B cell (primary cell): Measurements from ENCODE around the gene CYP27C1. TPM values are rescaled to one million over a fixed set of nuclear protein-coding genes. Genes with fewer than 3 reads are reported as not detected.

ENCODE experiments used
- ATAC-seq: fragments of 200-7000 bp; cut with Tn5 transposase; one replicate; pipeline ENCODE4 v1.10.0; 2021; ENCODE audit warnings: low read depth, mild to moderate bottlenecking, moderate number of reproducible peaks, moderate library complexity
- CTCF ChIA-PET: fragments of 350-600 bp; sonication (Branson Sonifier 250); formaldehyde crosslinking; loops from one replicate; lab custom pipeline; 2021; ENCODE audit warnings: antibody characterized with exemption, inconsistent platforms; lab: Charles Lee
- POLR2A ChIA-PET: fragments of 350-600 bp; sonication (Branson Sonifier 250); formaldehyde crosslinking; loops from one replicate; lab custom pipeline; 2021; ENCODE audit warnings: antibody characterized with exemption; lab: Charles Lee
- DNase-seq: peaks from one replicate; pipeline ENCODE4 v3.0.0; 2013
- H2AFZ ChIP-seq: 2 replicates; pipeline ENCODE4 v1.6.1; 2012; ENCODE audit warnings: mild to moderate bottlenecking, low read depth, low read length; ENCODE audit not compliant: insufficient read depth, poor library complexity, severe bottlenecking
- H3K27ac ChIP-seq, 2 donors: 1 replicate in 1 of 2; 2 replicates in 1 of 2; pipeline ENCODE4 v1.5.1; 2012 to 2013; ENCODE audit warnings: low read length in 2 of 2, mild to moderate bottlenecking in 2 of 2, moderate library complexity in 1 of 2
- H3K27me3 ChIP-seq, 4 experiments: fragments of 200-600 bp in 1 of 4; sonication (generic) in 1 of 4; replicated peaks in 1 of 4; 1 replicate in 2 of 4; 2 replicates in 2 of 4; pipeline versions ENCODE4 v1.6.1 to v1.7.0; 2013 to 2016; ENCODE audit warnings: low read length in 3 of 4, mild to moderate bottlenecking in 2 of 4, mixed read lengths in 1 of 4, moderate library complexity in 1 of 4; ENCODE audit not compliant: insufficient read depth in 4 of 4, control insufficient read depth in 3 of 4; ENCODE audit errors: control extremely low read depth in 1 of 4
- H3K36me3 ChIP-seq, 2 experiments: replicated peaks in 1 of 2; 1 replicate in 1 of 2; 2 replicates in 1 of 2; pipeline versions ENCODE4 v1.6.1 to v1.7.1; 2013; ENCODE audit warnings: low read length in 1 of 2; ENCODE audit not compliant: insufficient read depth in 2 of 2, control insufficient read depth in 1 of 2; ENCODE audit errors: control extremely low read depth in 1 of 2, extremely low read depth in 1 of 2
- H3K4me1 ChIP-seq, 2 donors: fragments of 200-600 bp in 1 of 2; sonication (generic) in 1 of 2; 1 replicate in 1 of 2; 2 replicates in 1 of 2; pipeline versions ENCODE4 v1.5.1 to v1.6.1; 2013 to 2017; ENCODE audit warnings: low read length in 2 of 2; ENCODE audit not compliant: control insufficient read depth in 2 of 2, insufficient read depth in 2 of 2
- H3K4me2 ChIP-seq: replicated peaks from 2 replicates; pipeline ENCODE3; 2012; ENCODE audit warnings: mild to moderate bottlenecking, low read depth, low read length; ENCODE audit not compliant: poor library complexity, severe bottlenecking
- H3K4me3 ChIP-seq, 5 experiments: fragments of 200-600 bp in 1 of 5; sonication (generic) in 1 of 5; 1 replicate in 3 of 5; 2 replicates in 2 of 5; pipeline versions ENCODE4 v1.5.1 to v1.7.0; 2011 to 2016; ENCODE audit warnings: low read length in 4 of 5, mild to moderate bottlenecking in 4 of 5, low read depth in 2 of 5, control low read depth in 1 of 5, moderate library complexity in 1 of 5; ENCODE audit not compliant: insufficient read depth in 1 of 5; ENCODE audit errors: control extremely low read depth in 1 of 5, extremely low read depth in 1 of 5
- H3K79me2 ChIP-seq: fragments of 200-600 bp; sonication (generic); one replicate; pipeline ENCODE4 v1.6.0; 2016; ENCODE audit warnings: low read length; ENCODE audit not compliant: control insufficient read depth, insufficient read depth
- H3K9ac ChIP-seq: fragments of 200-600 bp; sonication (generic); 2 replicates; pipeline ENCODE4 v1.6.1; 2017; ENCODE audit warnings: mild to moderate bottlenecking, low read length, moderate library complexity
- H3K9me3 ChIP-seq, 3 donors: one replicate each; pipeline versions ENCODE4 v1.6.1 to v1.7.1; 2013; ENCODE audit warnings: low read length in 2 of 3; ENCODE audit not compliant: control insufficient read depth in 2 of 3, insufficient read depth in 1 of 3; ENCODE audit errors: control extremely low read depth in 1 of 3
- H4K20me1 ChIP-seq: 2 replicates; pipeline ENCODE4 v1.6.0; 2012; ENCODE audit warnings: mild to moderate bottlenecking, low read length; ENCODE audit not compliant: insufficient read depth, control insufficient read depth, poor library complexity, severe bottlenecking
- H3K27ac Mint-ChIP-seq: one replicate; pipeline ENCODE4 v1.8.0; 2021; ENCODE audit warnings: mixed read lengths
- H3K27me3 Mint-ChIP-seq: one replicate; pipeline ENCODE4 v1.8.0; 2021; ENCODE audit warnings: mixed read lengths
- H3K4me1 Mint-ChIP-seq: one replicate; pipeline ENCODE4 v1.8.0; 2021; ENCODE audit warnings: mixed read lengths
- H3K4me3 Mint-ChIP-seq: one replicate; pipeline ENCODE4 v1.8.0; 2021; ENCODE audit warnings: mixed read lengths
- H3K9me3 Mint-ChIP-seq: one replicate; pipeline ENCODE4 v1.8.0; 2022; ENCODE audit warnings: mixed read lengths; ENCODE audit not compliant: insufficient read depth
- EZH2 ChIP-seq: IDR thresholded peaks from 2 replicates; pipeline ENCODE4 v1.6.1; 2012; ENCODE audit warnings: borderline replicate concordance, low read depth, mild to moderate bottlenecking, moderate library complexity, low read length; ENCODE audit not compliant: insufficient read depth, poor library complexity, severe bottlenecking
- WGBS: methylation state at CpG from one replicate; pipeline ENCODE4 v1.1.5; 2013; ENCODE audit warnings: missing lambda C conversion rate; ENCODE audit not compliant: insufficient coverage; 5-methylcytosine and 5-hydroxymethylcytosine counted together
- intact Hi-C: fragments of 100-400 bp; cut with micrococcal nuclease; formaldehyde crosslinking; loops from one replicate; pipeline ENCODE4 v1.10.0; 2022
- polyA plus RNA-seq: library from polyadenylated mRNA; depleted of rRNA; stranded (reverse); fragments of >200 nt; gene quantifications from 2 replicates; pipeline ENCODE4 v1.2.3, GENCODE V29; 2012
- total RNA-seq, 2 donors: library from RNA; stranded (reverse); fragments of 120-200 nt in 1 of 2; gene quantifications; 1 replicate in 1 of 2; 2 replicates in 1 of 2; pipeline versions ENCODE4 v1.2.3 to v1.2.4, GENCODE V29; 2013 to 2022
- TF ChIP-seq, protein P1 (sequence below): fragments of 200-600 bp; IDR thresholded peaks from one replicate; pipeline ENCODE4 v1.8.0; 2022; ENCODE audit warnings: antibody characterized with exemption, mild to moderate bottlenecking

Gene CYP27C1
- total and polyA plus RNA-seq, 2 donors (not counting 1 experiment from before 2014, with no cell fraction given): not detected

DNA sequence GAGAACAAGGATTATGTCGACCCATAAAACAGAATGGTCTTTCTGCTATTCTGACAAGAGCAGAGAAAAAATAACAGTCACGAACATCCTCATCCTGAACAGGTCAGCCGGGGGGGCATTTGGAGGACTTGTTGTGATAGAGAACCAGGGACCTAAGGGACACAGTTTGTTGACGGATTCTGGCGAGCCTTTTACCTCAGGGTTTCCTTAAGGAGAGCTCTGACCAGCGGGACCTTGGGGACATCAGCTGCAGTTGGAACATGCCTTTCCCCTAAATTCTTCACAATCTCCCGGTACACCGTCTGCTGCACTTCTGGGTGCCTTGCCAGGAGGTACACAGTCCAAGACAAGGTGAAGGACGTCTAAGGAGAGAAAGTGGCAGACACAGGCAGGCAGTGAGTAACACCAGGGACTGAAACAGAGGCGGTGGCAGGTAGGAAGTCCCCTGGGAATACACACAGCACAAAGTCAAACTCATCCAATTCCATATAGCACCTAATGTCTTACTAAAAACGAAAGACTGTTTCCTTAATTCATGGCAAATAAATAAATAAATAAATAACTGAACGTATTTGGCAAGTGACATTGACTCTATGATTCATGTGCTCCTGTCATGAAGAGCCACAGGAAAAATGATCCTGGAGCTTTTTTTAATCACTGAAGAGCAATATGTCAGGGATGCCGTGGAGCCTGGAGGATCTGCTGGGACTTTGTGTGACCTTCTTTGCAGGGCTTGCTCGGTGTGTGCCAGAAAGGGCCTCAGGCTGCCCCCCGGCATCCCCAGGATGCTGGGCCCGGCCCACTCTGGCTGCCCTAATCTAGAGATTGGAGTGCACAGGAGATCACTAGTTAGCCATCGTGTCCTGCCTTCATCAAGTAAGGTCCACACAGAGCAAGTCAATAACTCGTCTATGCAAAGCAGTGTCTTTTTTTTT is 24.7 kb downstream of the CYP27C1 start:
- H3K4me1 ChIP-seq: no peaks in the 10 kb centered on the region
- no peak overlapping the region for H3K4me3 ChIP-seq
- H3K4me2 ChIP-seq: no peak overlapping the region
- H3K27ac ChIP-seq: no peak overlapping the region
- H4K20me1 ChIP-seq: no peaks in the 10 kb centered on the region
- intact Hi-C loops: no loop called here
- CTCF ChIA-PET: no interaction called here
- WGBS: 93% methylated on average over 13 of the region's 18 CpGs
- DNase-seq (no peak), ATAC-seq (no peak)
- no peaks in the 10 kb centered on the region for H3K79me2 ChIP-seq
- Mint-ChIP-seq H3K9me3 (no peaks in the 10 kb centered on the region), H3K4me3 (no peak overlapping the region), H3K27me3 (peaks cover 3% of the 10 kb centered on the region), H3K27ac (no peak overlapping the region), H3K4me1 (peaks cover 5% of the 10 kb centered on the region)
- H3K9ac ChIP-seq: no peak overlapping the region
- no peaks in the 10 kb centered on the region for H3K27me3 ChIP-seq
- POLR2A ChIA-PET: no interaction called here
- no peak overlapping the region for H2AFZ ChIP-seq
- no peaks in the 10 kb centered on the region for H3K9me3 ChIP-seq
- H3K36me3 ChIP-seq: no peaks in the 10 kb centered on the region
- no peak for TF ChIP-seq EZH2
- TF ChIP-seq, protein P1, sequence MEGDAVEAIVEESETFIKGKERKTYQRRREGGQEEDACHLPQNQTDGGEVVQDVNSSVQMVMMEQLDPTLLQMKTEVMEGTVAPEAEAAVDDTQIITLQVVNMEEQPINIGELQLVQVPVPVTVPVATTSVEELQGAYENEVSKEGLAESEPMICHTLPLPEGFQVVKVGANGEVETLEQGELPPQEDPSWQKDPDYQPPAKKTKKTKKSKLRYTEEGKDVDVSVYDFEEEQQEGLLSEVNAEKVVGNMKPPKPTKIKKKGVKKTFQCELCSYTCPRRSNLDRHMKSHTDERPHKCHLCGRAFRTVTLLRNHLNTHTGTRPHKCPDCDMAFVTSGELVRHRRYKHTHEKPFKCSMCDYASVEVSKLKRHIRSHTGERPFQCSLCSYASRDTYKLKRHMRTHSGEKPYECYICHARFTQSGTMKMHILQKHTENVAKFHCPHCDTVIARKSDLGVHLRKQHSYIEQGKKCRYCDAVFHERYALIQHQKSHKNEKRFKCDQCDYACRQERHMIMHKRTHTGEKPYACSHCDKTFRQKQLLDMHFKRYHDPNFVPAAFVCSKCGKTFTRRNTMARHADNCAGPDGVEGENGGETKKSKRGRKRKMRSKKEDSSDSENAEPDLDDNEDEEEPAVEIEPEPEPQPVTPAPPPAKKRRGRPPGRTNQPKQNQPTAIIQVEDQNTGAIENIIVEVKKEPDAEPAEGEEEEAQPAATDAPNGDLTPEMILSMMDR: no peak

- Histone ChIP-seq H4K20me1 (no peaks in the 10 kb centered on the region), H3K36me3 (no peaks in the 10 kb centered on the region), H3K4me1 (no peaks in the 10 kb centered on the region), H3K27me3 (no peaks in the 10 kb centered on the region), H3K9me3 (no peaks in the 10 kb centered on the region), H3K4me3 (no peak overlapping the region), H3K27ac (no peak overlapping the region), H2AFZ (no peak overlapping the region), H3K79me2 (no peaks in the 10 kb centered on the region), H3K9ac (no peak overlapping the region), H3K4me2 (no peak overlapping the region)
- DNase-seq: no peak
- intact Hi-C loops: no loop called here
- 89% methylated on average over 5 of the region's 6 CpGs for WGBS
- TF ChIP-seq, protein P1: no peak
- no peak for TF ChIP-seq EZH2
- Mint-ChIP-seq H3K4me3 (no peak overlapping the region), H3K4me1 (peaks cover 5% of the 10 kb centered on the region), H3K27ac (no peak overlapping the region), H3K9me3 (peaks cover 3% of the 10 kb centered on the region), H3K27me3 (peaks cover 3% of the 10 kb centered on the region)
- no peak for ATAC-seq
- POLR2A ChIA-PET: no interaction called here
- CTCF ChIA-PET: no interaction called here
Measured at GRCh38 chr2:127194447-127194846, 25.7 kb downstream of the CYP27C1 start.
